HG02623 (cell line): ENCODE measurements around the gene WASHC2A.
"Not testable (repeated sequence)": the region's sequence is repeated elsewhere in the genome, so short reads cannot be mapped to it uniquely, and the experiment has no call there.

Source experiments
- ATAC-seq: cut with Tn5 transposase; IDR thresholded peaks from one replicate; pipeline ENCODE4 v1.9.1; 2021; ENCODE audit warnings: moderate library complexity; ENCODE audit not compliant: unreplicated experiment

Gene WASHC2A

GRCh38 chr10:50059946-50060345, 7.8 kb upstream of the WASHC2A start:
- ATAC-seq: not testable (repeated sequence)

- not testable (repeated sequence) for ATAC-seq
These were observed 6.2 kb upstream of the WASHC2A start for GRCh38 chr10:50061548-50061947.

DNA sequence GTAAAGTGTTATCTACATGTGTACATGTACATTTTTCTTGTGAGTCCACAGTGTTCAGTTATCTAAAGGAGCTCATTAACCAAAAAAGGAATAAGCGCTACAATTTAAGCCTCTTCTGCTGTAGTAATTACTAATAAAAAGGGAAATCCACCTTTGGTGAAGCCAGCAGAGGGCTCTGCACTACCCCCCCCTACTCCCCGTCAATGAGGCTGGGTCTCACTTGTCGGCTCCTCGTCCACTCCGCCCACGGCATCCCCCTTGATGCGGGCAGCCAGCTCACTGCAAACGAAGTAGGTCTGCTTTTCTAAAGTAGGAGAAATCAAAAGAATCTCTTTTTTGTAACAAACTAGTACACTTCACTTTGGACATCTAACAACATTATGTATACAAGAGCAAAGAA, 4.7 kb upstream of the WASHC2A start:
- ATAC-seq: no peak

DNA sequence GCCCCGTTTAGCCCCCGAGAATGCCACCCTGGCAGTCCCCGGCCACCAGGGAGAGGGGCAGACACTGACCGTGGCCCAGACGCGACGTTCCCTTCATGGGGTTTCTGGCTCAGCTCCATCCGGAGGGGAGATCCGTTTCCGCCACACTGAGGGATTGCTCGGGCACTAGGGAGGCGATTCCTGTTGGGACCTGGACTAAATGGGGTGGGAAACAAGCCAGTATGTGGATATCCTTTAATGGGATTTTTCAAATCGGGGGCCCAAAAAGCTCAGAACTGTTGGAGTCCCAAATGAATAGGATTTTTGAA, 552 bp downstream of the WASHC2A start:
- not testable (repeated sequence) for ATAC-seq

DNA sequence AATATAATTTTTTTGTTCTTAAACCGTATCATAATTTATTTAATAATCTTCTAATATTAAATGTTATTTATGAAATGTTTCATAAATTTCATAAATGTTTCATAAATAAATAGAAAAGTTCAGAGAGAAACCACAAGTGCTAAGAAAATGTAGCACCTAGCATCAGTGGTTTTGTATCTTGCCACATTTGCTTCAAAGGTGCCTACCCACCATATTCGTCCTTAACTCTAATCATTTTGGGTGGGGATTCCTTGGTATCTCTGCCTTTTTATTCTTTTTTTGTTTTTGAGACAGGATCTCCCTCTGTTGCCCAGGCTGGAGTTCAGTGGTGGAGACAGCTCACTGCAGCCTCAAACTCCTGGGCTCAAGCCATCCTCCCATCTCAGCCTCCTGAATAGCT, 7.4 kb downstream of the WASHC2A start:
- not testable (repeated sequence) for ATAC-seq

DNA sequence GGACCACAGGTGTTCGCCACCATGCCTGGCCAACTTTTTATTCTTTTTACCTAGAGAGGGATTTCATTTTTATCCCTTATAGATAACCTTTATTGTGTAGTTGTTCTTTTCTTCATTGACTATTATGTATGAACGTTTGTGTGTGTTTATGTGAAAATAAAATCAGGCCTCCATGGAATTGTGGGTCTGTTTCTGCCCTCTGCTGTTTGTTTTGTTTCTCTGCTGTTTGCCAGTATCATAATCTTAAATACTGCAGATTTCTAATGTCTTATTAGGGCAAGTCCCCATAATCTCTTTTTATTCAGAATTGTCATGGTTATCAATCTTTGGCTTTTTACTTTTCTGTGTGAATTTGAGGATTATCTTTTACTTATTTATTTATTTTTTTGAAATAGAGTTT, 7.8 kb downstream of the WASHC2A start:
- not testable (repeated sequence) for ATAC-seq

GRCh38 chr10:50091304-50091703, 23.6 kb downstream of the WASHC2A start:
- not testable (repeated sequence) for ATAC-seq

- not testable (repeated sequence) for ATAC-seq
These were observed 25.2 kb downstream of the WASHC2A start for GRCh38 chr10:50092928-50093327.

- not testable (repeated sequence) for ATAC-seq
These were observed 26.9 kb downstream of the WASHC2A start for GRCh38 chr10:50094630-50095029.

- ATAC-seq: not testable (repeated sequence)
These were observed 27.6 kb downstream of the WASHC2A start for GRCh38 chr10:50095402-50095801.

GRCh38 chr10:50096722-50097121, 29.0 kb downstream of the WASHC2A start:
- not testable (repeated sequence) for ATAC-seq

- ATAC-seq: not testable (repeated sequence)
These were observed 30.9 kb downstream of the WASHC2A start for GRCh38 chr10:50098645-50099044.

DNA sequence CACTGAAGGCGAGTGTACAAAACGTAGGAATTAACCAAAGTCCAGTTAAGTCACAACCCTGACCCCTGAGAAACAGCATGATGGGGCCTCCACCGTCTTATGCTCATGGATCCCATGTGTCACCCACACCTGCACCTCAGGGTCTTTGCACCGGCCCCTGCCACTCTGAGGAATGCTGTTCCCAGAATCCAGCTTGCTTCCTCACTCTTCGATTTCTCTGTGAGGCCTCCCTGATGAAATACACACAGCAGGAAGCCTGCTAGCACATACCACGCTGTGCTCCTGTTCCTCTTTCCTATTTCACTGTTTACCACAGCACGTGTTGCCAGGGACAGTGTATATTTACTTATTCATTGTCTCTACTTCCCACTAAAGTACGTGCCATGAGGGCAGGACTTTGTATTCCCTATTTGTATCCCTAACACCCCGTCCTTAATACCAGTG, 33.4 kb downstream of the WASHC2A start:
- ATAC-seq: not testable (repeated sequence)

GRCh38 chr10:50101747-50102146, 34.0 kb downstream of the WASHC2A start:
- not testable (repeated sequence) for ATAC-seq

DNA sequence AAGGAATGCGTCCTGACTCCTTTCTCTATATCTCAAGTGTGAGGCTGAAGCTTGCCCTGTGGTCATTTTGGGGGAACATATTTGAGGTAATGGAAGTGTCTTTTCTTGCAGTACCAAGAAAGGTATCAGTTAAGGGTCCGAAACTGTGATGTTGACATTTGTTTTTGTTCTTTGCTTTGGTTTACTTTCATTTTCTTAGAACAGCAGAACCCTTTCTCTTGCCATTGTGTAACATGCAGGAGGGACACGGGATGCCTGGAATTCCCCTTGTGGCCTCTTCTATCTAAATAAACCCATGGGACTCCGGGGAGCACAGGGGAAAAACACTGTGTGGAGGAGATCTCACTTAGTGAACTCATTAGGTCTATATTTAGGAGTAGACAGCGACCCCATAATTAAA, 34.5 kb downstream of the WASHC2A start:
- ATAC-seq: peak; percentile 86

DNA sequence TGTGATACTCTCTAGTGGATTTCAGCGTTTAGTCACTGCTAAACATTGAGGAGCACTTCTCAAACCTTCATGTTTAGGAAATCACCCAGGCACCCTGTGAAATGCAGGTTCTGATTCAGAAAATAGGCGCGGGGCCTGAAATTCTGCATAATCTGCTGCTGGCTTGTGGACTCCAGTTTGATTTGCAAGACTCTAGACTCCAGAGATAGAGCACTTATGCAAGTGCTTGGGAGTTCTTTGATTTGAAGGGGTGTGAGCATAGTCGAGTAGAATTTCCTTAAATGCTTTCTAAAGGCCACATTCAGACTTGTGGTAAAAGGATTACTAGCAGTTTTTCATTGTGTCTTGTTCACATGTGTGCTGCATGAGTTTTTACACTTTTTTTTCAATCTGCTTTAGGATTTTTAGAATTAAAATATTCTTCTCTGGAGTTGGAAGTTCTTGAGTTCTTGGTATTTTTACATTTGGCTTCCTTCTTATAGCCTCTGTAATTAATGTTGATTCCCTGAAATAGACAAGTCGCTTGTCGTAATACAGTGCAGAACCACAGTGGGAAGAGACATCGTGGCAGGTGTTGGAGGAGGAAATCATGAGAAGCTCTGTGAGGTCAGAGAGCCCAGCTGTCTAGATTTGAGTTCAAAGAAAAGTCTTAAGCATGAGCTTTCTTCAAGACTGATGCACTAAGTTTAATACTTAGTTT, 41.4 kb downstream of the WASHC2A start:
- not testable (repeated sequence) for ATAC-seq

DNA sequence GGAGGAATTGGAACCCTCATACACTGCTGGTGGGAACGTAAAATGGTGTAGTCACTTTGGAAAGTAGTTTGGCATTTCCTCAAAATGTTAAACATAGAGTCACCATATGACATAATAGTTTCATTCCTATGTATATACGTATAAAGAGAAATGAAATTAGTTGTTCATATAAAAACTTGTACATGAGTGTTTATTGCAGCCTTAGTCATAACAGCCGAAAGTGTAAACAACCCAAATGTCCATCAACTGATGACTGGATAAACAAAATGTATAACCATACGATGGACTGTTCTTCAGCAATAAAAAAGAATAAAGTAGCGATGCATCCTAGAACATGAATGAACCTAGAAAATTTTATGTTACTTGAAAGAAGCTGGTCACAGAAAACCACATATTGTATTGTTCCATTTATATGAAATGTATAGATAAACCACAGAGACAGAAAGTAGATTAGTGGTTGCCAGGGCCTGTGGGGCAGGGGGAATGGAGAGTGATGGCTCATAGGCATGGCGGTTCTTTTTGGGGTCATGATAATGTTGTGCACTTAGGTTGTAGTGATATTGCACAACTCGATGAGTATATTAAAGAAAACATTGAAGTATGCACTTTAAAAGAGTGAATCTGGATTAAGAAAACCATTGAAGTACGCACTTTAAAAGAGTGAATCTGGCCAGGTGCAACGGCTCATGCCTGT, 44.8 kb downstream of the WASHC2A start:
- ATAC-seq: not testable (repeated sequence)

DNA sequence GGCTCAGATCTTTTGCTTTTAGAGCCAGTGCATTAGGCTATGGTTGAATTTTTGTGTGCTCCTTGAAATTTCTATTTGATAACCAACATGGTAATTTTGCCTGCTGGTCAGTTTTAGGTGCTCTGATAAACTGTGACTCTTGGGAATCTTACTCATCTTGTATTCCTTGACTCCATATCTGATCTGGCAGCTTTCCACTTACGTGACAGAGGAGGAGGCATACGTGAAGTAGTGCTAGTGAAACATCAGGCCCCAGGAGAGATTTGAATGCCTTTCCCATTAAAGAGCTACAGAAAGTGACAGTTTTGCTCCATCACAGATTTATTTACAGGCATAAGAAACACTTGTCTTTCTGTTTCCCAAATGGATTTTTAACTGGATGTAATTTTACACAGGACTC, 59.0 kb downstream of the WASHC2A start:
- not testable (repeated sequence) for ATAC-seq

GRCh38 chr10:50127770-50128292, 60.1 kb downstream of the WASHC2A start:
- ATAC-seq: not testable (repeated sequence)

DNA sequence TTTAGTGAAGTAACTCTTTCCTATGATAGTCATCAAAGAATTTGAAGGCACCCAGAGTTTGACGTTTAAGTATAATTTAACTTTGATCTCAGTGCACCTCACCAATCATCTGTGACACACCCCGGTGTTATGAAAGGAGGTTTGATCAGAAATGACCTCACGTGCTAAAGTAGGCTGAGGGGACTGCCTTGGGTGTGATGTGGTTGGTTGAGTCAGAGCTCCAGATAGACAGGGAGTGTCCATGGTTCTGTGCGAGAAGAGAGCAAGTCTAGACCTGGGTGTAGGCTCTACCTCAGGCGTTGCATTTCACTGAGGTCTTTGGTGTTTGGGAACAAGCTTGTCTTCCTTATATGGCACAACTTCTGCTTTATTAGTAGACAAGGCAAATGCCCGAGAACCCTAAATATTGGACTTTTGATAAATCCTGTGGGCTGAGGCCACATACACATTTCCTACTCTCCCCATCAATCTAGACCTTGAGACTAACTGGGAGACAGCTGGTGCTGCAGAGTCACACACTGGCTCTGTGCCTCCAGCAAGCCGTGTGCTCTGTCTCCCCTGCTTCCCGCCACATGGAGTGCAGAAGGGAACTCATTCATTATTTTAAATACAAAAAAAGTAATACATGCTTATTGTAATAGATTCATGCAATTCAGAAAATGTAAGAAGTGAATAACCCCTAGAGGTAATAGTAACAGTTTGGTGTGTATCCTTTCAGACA, 63.7 kb downstream of the WASHC2A start:
- ATAC-seq: not testable (repeated sequence)

GRCh38 chr10:50132322-50132721, 64.6 kb downstream of the WASHC2A start:
- not testable (repeated sequence) for ATAC-seq
